ENCODE results near the gene HLA-C. TPM values are rescaled to one million over a fixed set of nuclear protein-coding genes. Genes with fewer than 3 reads are reported as not detected.
"Not testable (repeated sequence)": the region's sequence is repeated elsewhere in the genome, so short reads cannot be mapped to it uniquely, and the experiment has no call there.

The HLA-C gene
- total and polyA plus RNA-seq, 9 donors, result 195 to 700 (median 354) TPM

DNA sequence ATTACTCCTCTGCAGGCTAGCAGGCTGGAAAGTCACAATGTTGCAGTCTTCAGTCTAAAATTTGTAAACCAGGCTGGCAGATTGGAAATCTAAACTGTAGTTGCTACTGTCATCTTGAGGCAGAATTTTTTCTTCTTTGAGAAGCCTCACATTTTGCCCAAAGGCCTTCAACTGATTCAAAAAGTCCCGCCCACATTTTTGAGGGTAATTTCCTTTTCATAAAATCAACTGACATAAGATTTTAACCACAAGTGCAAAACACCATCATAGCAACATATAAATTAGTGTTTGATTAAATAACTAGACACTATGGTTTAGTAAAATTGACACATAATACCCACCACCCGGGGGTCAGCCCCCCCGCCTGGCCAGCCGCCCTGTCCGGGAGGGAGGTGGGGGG lies 28.4 kb downstream of the HLA-C start:
- 30 to 90% (median 88%) methylated on average over 1 to 5 of the region's 5 CpGs for WGBS, 3 donors
- intact Hi-C loops (cut with DNase I), result no loop called here
- Histone ChIP-seq H3K27ac (no peak overlapping the region), H3K9me3 (no peaks in the 10 kb centered on the region), H3K36me3 (no peaks in the 10 kb centered on the region), H3K4me3 (no peak overlapping the region), H3K4me1 (ENCODE audit: insufficient read depth) (no peaks in the 10 kb centered on the region), H3K27me3 (no peaks in the 10 kb centered on the region)
- TF ChIP-seq POLR2A (IDR thresholded peaks at IDR 0.05), result no peak
- TF ChIP-seq, protein P1, sequence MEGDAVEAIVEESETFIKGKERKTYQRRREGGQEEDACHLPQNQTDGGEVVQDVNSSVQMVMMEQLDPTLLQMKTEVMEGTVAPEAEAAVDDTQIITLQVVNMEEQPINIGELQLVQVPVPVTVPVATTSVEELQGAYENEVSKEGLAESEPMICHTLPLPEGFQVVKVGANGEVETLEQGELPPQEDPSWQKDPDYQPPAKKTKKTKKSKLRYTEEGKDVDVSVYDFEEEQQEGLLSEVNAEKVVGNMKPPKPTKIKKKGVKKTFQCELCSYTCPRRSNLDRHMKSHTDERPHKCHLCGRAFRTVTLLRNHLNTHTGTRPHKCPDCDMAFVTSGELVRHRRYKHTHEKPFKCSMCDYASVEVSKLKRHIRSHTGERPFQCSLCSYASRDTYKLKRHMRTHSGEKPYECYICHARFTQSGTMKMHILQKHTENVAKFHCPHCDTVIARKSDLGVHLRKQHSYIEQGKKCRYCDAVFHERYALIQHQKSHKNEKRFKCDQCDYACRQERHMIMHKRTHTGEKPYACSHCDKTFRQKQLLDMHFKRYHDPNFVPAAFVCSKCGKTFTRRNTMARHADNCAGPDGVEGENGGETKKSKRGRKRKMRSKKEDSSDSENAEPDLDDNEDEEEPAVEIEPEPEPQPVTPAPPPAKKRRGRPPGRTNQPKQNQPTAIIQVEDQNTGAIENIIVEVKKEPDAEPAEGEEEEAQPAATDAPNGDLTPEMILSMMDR (IDR thresholded peaks at IDR 0.05), result no peak
- no peak for TF ChIP-seq EP300 (IDR thresholded peaks at IDR 0.05)
- DNase-seq, result no peak

DNA sequence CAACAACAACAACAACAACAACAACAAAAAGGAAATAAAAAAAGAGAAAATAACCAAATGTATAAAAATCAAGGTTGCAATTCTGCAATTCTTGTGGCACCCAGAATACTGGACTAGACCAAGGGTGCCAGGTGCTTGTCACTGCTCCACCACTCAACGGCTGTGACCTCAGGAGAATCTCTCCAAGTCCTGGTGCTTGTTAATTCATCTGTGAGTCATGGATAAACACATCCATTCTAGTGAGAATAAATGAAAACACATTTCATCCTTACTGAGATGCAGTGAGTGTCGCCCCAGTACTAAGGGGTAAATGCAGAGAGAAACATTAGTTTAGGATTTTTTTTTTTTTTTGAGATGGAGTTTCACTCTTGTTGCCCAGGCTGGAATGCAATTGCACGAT lies 32.0 kb downstream of the HLA-C start:
- no peaks in the 10 kb centered on the region for H3K9me3 ChIP-seq
- DNase-seq, result no peak
- 32 to 57% (median 38%) methylated on average over 3 of the region's 3 CpGs for WGBS, 3 donors
- H3K27me3 ChIP-seq, result no peaks in the 10 kb centered on the region
- H3K27ac ChIP-seq, result no peak overlapping the region
- no peaks in the 10 kb centered on the region for H3K36me3 ChIP-seq
- TF ChIP-seq POLR2A (IDR thresholded peaks at IDR 0.05) (no peak), EP300 (IDR thresholded peaks at IDR 0.05) (no peak)
- TF ChIP-seq, protein P1 (IDR thresholded peaks at IDR 0.05), result no peak
- H3K4me1 ChIP-seq (ENCODE audit: insufficient read depth), result no peaks in the 10 kb centered on the region
- no peak overlapping the region for H3K4me3 ChIP-seq
- intact Hi-C loops (cut with DNase I), result no loop called here

DNA sequence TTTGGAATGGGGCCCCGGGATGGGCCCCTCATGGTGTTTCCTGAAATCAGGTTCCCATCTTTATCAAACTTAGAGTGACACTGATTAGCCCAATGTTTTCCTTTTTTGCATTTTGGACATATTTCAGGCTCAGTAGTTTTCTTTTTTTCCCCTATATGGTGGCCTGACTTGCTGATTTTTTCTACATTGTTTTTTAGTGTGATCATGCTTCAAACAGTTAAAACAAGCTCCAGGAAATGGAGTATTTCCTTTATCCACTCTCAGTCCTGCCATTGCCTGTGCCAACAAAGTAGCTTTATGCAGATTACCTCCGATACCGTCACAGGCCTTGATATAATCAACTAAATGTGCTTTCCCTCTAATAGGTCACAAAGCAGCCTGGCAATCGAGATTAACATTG lies 37.8 kb downstream of the HLA-C start:
- H3K4me1 ChIP-seq (ENCODE audit: insufficient read depth); H3K27ac ChIP-seq; H3K4me3 ChIP-seq; H3K36me3 ChIP-seq; intact Hi-C loops (cut with DNase I); H3K9me3 ChIP-seq; DNase-seq; H3K27me3 ChIP-seq: not testable (repeated sequence)
- 45 to 47% (median 46%) methylated on average over 4 of the region's 4 CpGs for WGBS, 3 donors

DNA sequence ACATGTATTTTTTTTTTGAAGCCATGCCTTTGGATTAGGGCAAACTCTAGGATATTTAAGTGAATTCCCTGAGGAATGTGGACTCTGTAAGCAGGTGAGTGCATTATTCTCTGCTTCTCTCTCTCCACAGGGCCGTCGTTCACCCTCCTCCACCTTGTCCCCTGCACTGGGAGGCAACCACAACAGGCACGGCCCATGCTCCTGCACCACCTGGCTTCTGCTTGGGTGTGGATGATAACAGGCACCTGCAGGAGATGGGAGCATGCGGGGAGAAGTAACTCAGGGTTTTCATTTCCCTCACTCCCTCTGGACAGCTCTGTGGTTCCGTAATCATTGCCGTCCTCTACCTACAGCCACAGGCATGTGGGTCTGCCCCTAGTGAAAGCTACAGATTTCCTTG lies 43.4 kb downstream of the HLA-C start:
- H3K4me1 ChIP-seq (ENCODE audit: insufficient read depth), result no peaks in the 10 kb centered on the region
- no peaks in the 10 kb centered on the region for H3K27me3 ChIP-seq
- H3K36me3 ChIP-seq, result no peaks in the 10 kb centered on the region
- H3K4me3 ChIP-seq, result no peak overlapping the region
- 61 to 73% (median 65%) methylated on average over 6 of the region's 6 CpGs for WGBS, 3 donors
- H3K9me3 ChIP-seq, result no peaks in the 10 kb centered on the region
- no peak for DNase-seq
- intact Hi-C loops (cut with DNase I), result no loop called here
- TF ChIP-seq, protein P1 (IDR thresholded peaks at IDR 0.05), result no peak
- TF ChIP-seq POLR2A (IDR thresholded peaks at IDR 0.05) (no peak), EP300 (IDR thresholded peaks at IDR 0.05) (no peak)
- no peak overlapping the region for H3K27ac ChIP-seq

DNA sequence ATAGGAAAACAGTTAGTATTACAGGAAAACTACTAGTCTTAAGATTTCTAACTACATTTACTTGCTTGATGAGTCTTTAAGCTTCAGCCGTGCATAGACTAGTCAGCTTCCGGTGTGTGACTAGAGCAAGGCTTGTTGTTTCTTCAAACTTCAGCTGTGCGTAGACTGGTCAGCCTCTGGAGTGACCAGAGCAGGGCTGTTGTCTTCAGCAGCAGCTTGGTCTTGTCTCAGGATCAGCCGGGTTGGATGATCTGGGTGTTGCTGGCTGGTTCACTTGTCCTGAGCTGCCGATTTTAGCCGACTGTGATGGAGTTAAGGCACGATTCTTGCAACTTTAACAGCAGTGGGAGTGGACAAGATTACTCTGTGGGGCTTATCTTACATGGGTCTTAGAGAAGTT lies 44.7 kb downstream of the HLA-C start:
- WGBS, 3 donors, result 52 to 61% (median 54%) methylated on average over 7 of the region's 7 CpGs
- Histone ChIP-seq H3K27me3 (no peaks in the 10 kb centered on the region), H3K27ac (no peak overlapping the region), H3K4me1 (ENCODE audit: insufficient read depth) (no peaks in the 10 kb centered on the region), H3K4me3 (no peak overlapping the region), H3K9me3 (no peaks in the 10 kb centered on the region), H3K36me3 (no peaks in the 10 kb centered on the region)
- intact Hi-C loops (cut with DNase I), result no loop called here
- DNase-seq, result no peak
- TF ChIP-seq, protein P1 (IDR thresholded peaks at IDR 0.05), result no peak
- TF ChIP-seq EP300 (IDR thresholded peaks at IDR 0.05), result no peak
- TF ChIP-seq POLR2A (IDR thresholded peaks at IDR 0.05), result no peak
